ENCODE results near the gene SLC25A26. TPM values are rescaled to one million over a fixed set of nuclear protein-coding genes. Genes with fewer than 3 reads are reported as not detected.

Gene SLC25A26
- total and polyA plus RNA-seq, 2 donors (not counting 1 experiment from before 2014, with no cell fraction given): 14.2 to 29.0 TPM

GRCh38 chr3:66409771-66410754 lies 189.3 kb downstream of the SLC25A26 start:
- peaks cover 21% of the 10 kb centered on the region for H3K36me3 ChIP-seq (ENCODE audit: control insufficient read depth, insufficient read depth, low read length)

GRCh38 chr3:66410976-66411375 lies 190.2 kb downstream of the SLC25A26 start:
- no peak overlapping the region for H3K4me2 ChIP-seq (ENCODE audit: extremely low read depth, insufficient read depth, low read length)
- no peaks in the 10 kb centered on the region for H3K27me3 ChIP-seq (ENCODE audit: control insufficient read depth, insufficient read depth, low read length)
- no peak overlapping the region for H3K4me3 ChIP-seq (replicated peaks in 1 of 4; ENCODE audit: control extremely low read depth in 1 of 4, insufficient read depth in 1 of 4, low read depth in 3 of 4, low read length in 4 of 4)
- TF ChIP-seq EZH2 (IDR thresholded peaks at IDR 0.05; ENCODE audit: low read length, missing control alignments) (no peak), CTCF (conservative IDR thresholded peaks at IDR 0.05 in 1 of 2, IDR thresholded peaks at IDR 0.05 in 1 of 2; ENCODE audit: low read depth in 1 of 2, low read length in 2 of 2) (no peak)
- no peak for DNase-seq (ENCODE audit: low read depth in 2 of 2)
- H3K9me3 ChIP-seq (ENCODE audit: control insufficient read depth, insufficient read depth, low read depth, low read length): no peaks in the 10 kb centered on the region
- H2AFZ ChIP-seq (ENCODE audit: low read length): no peak overlapping the region
- H3K4me1 ChIP-seq (ENCODE audit: control insufficient read depth, extremely low read depth, insufficient read depth, low read length): peaks cover 37% of the 10 kb centered on the region
- no peak overlapping the region for H3K27ac ChIP-seq (ENCODE audit: insufficient read depth, low read length)
- peaks cover 19% of the 10 kb centered on the region for H3K36me3 ChIP-seq (ENCODE audit: control insufficient read depth, insufficient read depth, low read length)
- no peaks in the 10 kb centered on the region for H3K79me2 ChIP-seq (ENCODE audit: control insufficient read depth, insufficient read depth, low read length)
- H4K20me1 ChIP-seq (ENCODE audit: control insufficient read depth, extremely low read depth, insufficient read depth, low read length): no peaks in the 10 kb centered on the region
- no peak overlapping the region for H3K9ac ChIP-seq (ENCODE audit: insufficient read depth, low read length)

More at GRCh38 chr3:66409771-66410754, 189.3 kb downstream of the SLC25A26 start:
- TF ChIP-seq EZH2 (IDR thresholded peaks at IDR 0.05; ENCODE audit: low read length, missing control alignments) (no peak), CTCF (conservative IDR thresholded peaks at IDR 0.05 in 1 of 2, IDR thresholded peaks at IDR 0.05 in 1 of 2; ENCODE audit: low read depth in 1 of 2, low read length in 2 of 2) (no peak)
- Histone ChIP-seq H3K9me3 (ENCODE audit: control insufficient read depth, insufficient read depth, low read depth, low read length) (no peaks in the 10 kb centered on the region), H3K27ac (ENCODE audit: insufficient read depth, low read length) (no peak overlapping the region), H4K20me1 (ENCODE audit: control insufficient read depth, extremely low read depth, insufficient read depth, low read length) (no peaks in the 10 kb centered on the region), H3K79me2 (ENCODE audit: control insufficient read depth, insufficient read depth, low read length) (no peaks in the 10 kb centered on the region), H3K4me3 (replicated peaks in 1 of 4; ENCODE audit: control extremely low read depth in 1 of 4, insufficient read depth in 1 of 4, low read depth in 3 of 4, low read length in 4 of 4) (no peak overlapping the region), H3K4me2 (ENCODE audit: extremely low read depth, insufficient read depth, low read length) (no peak overlapping the region), H3K27me3 (ENCODE audit: control insufficient read depth, insufficient read depth, low read length) (no peaks in the 10 kb centered on the region), H3K9ac (ENCODE audit: insufficient read depth, low read length) (no peak overlapping the region), H2AFZ (ENCODE audit: low read length) (no peak overlapping the region), H3K4me1 (ENCODE audit: control insufficient read depth, extremely low read depth, insufficient read depth, low read length) (peaks cover 39% of the 10 kb centered on the region)
- DNase-seq (ENCODE audit: low read depth in 2 of 2): no peak

- H3K4me2 ChIP-seq (ENCODE audit: extremely low read depth, insufficient read depth, low read length): no peak overlapping the region
- peaks cover 32% of the 10 kb centered on the region for H3K4me1 ChIP-seq (ENCODE audit: control insufficient read depth, extremely low read depth, insufficient read depth, low read length)
- no peaks in the 10 kb centered on the region for H4K20me1 ChIP-seq (ENCODE audit: control insufficient read depth, extremely low read depth, insufficient read depth, low read length)
- H3K4me3 ChIP-seq (replicated peaks in 1 of 4; ENCODE audit: control extremely low read depth in 1 of 4, insufficient read depth in 1 of 4, low read depth in 3 of 4, low read length in 4 of 4): no peak overlapping the region
- H3K9ac ChIP-seq (ENCODE audit: insufficient read depth, low read length): no peak overlapping the region
- H3K27me3 ChIP-seq (ENCODE audit: control insufficient read depth, insufficient read depth, low read length): no peaks in the 10 kb centered on the region
- H3K79me2 ChIP-seq (ENCODE audit: control insufficient read depth, insufficient read depth, low read length): no peaks in the 10 kb centered on the region
- TF ChIP-seq EZH2 (IDR thresholded peaks at IDR 0.05; ENCODE audit: low read length, missing control alignments): no peak
- peak overlapping the region; percentile 27 for H3K27ac ChIP-seq (ENCODE audit: insufficient read depth, low read length)
- no peak overlapping the region for H2AFZ ChIP-seq (ENCODE audit: low read length)
- no peak for DNase-seq (ENCODE audit: low read depth in 2 of 2)
- peaks cover 15% of the 10 kb centered on the region for H3K36me3 ChIP-seq (ENCODE audit: control insufficient read depth, insufficient read depth, low read length)
- no peaks in the 10 kb centered on the region for H3K9me3 ChIP-seq (ENCODE audit: control insufficient read depth, insufficient read depth, low read depth, low read length)
These were observed 190.7 kb downstream of the SLC25A26 start for GRCh38 chr3:66411474-66411873.
